Heart left ventricle (tissue), 13 donors: Measurements from ENCODE around the gene EEF1A1.
"Not testable (repeated sequence)": the region's sequence is repeated elsewhere in the genome, so short reads cannot be mapped to it uniquely, and the experiment has no call there.

ENCODE experiments used
- POLR2A ChIP-seq, 2 donors: fragments of 450-650 bp; IDR thresholded peaks; one replicate each; pipeline ENCODE4 v1.6.1; 2017; ENCODE audit warnings: antibody characterized with exemption in 2 of 2, mild to moderate bottlenecking in 2 of 2, moderate library complexity in 2 of 2
- TF ChIP-seq, protein P1 (sequence below), 12 donors: fragments of 200-600 bp; sonication (generic) in 4 of 12; IDR thresholded peaks; one replicate each; pipeline versions ENCODE4 v1.5.0 to v1.8.0; 2018 to 2022; ENCODE audit warnings: antibody characterized with exemption in 12 of 12, mild to moderate bottlenecking in 5 of 12
- donor health status: ischemic (EF 13 %, LVEDD 7.1; RV severe dilation, severe dysfunction).
- donor health status: DM: no; HTN: yes; CAD: no.
- donor health status: DM: no; HTN: no; CAD: no.
- donor health status: ischemic (EF 25% LVEDD 6.9; RV normal size, moderate dysfunction).
- donor health status: ischemic (EF 25% LVEDD 5.7; RV mildly dilated, moderate dysfunction).
- donor health status: ischemic (EF 35%, LVEDD 5.7; RV mildly dilated, moderate dysfunction).
- donor health status: nonischemic (EF 11% LVEDD 7.7; RV severe dilation, severe dysfunction).
- donor health status: DM: yes; HTN: yes; CAD: no.
- donor health status: PGD.
- donor health status: ischemic (EF 29% LVEDD 5.4; RV normal size, mild dysfunction).
- donor health status: nonischemic (EF 23%, LVEDD 6.1; RV moderate dilation, normal function).

DNA sequence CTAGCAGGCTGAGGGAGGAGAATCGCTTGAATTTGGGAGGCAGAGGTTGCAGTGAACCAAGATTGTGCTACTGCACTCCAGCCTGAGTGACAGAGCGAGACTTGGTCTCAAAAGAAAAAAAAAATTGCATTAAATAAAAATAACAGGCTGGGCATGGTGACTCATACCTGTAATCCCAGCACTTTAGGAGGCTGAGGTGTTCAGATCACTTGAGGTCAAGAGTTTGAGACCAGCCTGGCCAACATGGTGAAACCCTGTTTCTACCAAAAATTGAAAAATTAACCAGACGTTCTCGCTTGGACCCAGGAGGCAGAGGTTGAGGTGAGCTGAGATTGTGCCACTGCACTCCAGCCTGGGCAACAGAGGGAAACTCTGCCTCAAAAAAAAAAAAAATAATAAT lies 30.3 kb upstream of the EEF1A1 start:
- TF ChIP-seq POLR2A (IDR thresholded peaks at IDR 0.05): not testable (repeated sequence)
- TF ChIP-seq, protein P1, sequence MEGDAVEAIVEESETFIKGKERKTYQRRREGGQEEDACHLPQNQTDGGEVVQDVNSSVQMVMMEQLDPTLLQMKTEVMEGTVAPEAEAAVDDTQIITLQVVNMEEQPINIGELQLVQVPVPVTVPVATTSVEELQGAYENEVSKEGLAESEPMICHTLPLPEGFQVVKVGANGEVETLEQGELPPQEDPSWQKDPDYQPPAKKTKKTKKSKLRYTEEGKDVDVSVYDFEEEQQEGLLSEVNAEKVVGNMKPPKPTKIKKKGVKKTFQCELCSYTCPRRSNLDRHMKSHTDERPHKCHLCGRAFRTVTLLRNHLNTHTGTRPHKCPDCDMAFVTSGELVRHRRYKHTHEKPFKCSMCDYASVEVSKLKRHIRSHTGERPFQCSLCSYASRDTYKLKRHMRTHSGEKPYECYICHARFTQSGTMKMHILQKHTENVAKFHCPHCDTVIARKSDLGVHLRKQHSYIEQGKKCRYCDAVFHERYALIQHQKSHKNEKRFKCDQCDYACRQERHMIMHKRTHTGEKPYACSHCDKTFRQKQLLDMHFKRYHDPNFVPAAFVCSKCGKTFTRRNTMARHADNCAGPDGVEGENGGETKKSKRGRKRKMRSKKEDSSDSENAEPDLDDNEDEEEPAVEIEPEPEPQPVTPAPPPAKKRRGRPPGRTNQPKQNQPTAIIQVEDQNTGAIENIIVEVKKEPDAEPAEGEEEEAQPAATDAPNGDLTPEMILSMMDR (IDR thresholded peaks at IDR 0.05): not testable (repeated sequence)
